ENCODE measurements around the gene GNAO1. TPM values are rescaled to one million over a fixed set of nuclear protein-coding genes. Genes with fewer than 3 reads are reported as not detected.

The GNAO1 gene
- polyA plus RNA-seq, 3 donors, result 1.1 to 5.4 (median 1.4) TPM

DNA sequence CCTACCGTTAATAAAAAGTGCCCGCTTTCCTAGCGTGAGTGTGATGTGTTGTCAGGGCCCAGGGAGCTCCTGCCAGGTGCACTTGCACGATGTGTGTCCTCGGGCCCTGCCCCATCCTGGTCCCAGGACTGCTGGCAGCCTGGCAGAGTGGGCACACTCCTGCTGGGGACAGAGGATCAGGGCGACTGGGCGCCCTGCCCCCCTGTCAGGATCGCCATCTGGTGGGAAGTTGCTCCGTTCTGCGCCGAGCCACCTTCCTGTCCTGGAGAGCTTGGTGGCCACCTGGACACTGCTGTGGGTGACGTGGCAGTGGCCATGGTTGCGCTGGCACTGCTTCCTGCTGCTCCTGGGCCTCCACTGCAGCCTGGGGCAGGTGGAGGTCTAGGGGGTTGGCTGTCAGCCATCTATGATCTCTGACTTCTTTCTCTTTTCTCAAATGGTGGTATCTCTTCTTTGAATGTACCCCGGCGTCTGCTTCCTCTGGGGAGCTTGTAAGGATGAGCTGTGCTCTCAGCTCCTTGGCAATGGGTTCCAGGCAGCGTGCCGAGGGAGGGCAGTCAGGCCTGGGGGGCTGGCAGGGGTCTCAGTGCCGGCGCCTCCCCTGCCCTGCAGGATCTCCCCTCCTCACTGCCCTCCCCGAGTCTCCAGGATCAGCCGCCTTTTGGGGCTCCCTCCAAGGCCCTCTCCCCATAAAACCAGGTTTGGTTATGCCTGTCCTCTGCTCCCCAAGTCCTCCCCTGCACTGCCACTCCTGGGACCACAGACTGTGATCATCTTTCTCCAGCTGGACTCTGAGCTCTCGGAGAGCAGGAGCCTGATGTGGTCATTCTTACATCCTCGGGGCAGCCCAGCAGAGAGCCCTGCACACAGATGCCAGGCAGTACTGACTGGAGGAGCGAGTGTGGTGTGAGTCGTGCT is 157.1 kb downstream of the GNAO1 start:
- no peak overlapping the region for H3K27ac ChIP-seq (ENCODE audit: low read depth, low read length)
- 85 to 88% (median 85%) methylated on average over 25 of the region's 25 CpGs for WGBS, 3 donors

DNA sequence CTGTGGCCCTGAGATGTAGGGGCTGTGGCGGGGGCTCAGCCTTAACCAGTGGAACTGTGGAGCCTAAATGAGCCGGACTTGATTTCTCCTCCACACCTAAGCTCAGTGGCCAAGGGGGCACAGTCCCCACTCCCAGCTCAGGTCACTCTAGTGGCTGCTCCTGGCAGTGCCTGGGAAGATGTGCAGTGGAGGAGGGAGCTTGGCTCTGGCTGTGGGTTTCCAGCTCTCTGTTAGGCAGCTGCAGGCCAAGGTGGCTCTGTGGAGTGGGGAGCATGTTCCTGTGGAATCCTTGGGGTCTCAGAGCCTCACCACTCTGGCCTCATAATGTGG is 157.8 kb downstream of the GNAO1 start:
- WGBS, 3 donors, result 78 to 96% (median 93%) methylated on average over 2 of the region's 2 CpGs
- no peak overlapping the region for H3K27ac ChIP-seq (ENCODE audit: low read depth, low read length)

DNA sequence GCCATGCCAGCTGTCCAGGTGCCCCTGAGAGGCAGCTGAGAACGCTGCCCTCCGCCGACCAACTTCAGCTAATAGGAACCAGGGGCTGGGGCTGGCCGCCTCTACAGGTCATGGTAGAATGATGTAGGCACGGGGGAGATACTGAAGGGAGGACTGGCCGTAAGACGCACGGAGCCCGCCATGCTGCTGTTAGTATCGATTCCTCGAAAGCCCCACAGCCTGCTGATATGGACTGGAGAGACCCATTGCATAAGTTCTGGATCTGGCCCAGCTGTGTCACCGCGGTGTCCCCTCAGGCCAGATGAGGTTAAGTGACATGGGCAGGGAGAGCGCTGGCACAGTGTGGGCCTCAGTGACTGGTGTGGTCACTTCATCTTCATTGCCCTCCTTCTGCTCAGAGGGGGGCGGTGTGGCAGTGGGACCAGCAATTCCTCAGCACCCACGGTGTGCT is 158.4 kb downstream of the GNAO1 start:
- 84 to 93% (median 92%) methylated on average over 16 of the region's 16 CpGs for WGBS, 3 donors
- H3K27ac ChIP-seq (ENCODE audit: low read depth, low read length), result no peak overlapping the region

DNA sequence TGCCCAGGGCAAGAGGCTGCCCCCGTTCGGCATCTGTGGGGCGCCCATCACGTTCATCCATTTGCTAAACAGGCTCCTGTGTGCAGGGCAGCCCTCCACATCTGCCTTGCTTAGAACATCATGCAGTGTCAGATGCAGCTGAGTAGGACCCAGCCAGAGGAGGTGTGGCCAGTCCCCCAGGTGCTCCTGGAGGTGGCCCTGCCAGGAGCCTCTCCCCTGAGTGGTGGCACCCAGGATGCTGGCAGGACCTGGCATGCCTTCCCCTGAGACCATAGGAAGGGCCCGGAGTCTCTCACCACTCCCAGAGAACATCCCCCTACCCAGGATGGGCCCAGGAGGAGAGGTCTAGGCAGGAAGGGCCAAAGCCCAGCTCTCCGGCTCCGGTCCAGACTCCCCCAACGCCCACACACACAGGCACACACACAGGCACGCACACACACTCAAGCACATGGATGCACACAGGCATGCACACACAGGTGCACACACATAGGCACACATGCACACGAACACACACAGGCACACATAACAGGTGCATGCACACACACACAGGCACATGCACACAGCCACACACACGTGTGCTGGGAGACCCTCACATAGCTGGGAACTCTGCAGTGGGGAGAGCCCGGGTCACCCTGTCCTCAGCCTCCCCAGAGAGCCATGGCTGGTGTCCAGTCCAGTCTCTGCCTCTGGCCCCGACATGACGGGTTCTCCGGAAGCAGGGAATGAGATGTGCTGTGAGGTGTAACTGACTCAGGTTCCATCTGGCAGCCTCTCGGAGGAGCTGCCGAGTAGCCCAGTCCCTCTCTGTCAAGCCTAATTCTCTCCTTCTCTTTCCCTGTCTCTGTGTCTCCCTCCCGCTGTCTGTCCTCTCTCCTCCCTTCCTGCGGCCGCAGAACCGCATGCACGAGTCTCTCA is 159.5 kb downstream of the GNAO1 start:
- WGBS, 3 donors, result 79 to 90% (median 89%) methylated on average over 22 of the region's 22 CpGs
- no peak overlapping the region for H3K27ac ChIP-seq (ENCODE audit: low read depth, low read length)

DNA sequence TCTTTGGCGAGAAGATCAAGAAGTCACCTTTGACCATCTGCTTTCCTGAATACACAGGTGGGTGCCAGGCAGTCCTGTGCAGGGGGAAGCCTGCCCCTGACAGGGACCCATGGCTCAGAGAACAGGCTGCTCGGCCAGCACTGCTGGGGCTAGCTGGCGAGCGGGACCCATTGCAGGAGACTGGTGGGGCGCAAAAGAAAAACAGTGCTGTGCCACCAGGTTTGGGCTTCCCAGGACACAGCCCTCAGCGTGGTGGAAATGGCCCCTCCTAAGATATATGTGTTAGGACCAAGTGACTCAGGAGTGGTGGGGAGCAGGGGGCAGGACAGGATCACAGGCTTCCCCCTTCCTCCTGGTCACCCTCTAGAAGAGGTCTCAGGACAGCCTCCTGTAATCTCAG is 160.2 kb downstream of the GNAO1 start:
- 87 to 97% (median 95%) methylated on average over 6 of the region's 6 CpGs for WGBS, 3 donors
- H3K27ac ChIP-seq (ENCODE audit: low read depth, low read length), result no peak overlapping the region

DNA sequence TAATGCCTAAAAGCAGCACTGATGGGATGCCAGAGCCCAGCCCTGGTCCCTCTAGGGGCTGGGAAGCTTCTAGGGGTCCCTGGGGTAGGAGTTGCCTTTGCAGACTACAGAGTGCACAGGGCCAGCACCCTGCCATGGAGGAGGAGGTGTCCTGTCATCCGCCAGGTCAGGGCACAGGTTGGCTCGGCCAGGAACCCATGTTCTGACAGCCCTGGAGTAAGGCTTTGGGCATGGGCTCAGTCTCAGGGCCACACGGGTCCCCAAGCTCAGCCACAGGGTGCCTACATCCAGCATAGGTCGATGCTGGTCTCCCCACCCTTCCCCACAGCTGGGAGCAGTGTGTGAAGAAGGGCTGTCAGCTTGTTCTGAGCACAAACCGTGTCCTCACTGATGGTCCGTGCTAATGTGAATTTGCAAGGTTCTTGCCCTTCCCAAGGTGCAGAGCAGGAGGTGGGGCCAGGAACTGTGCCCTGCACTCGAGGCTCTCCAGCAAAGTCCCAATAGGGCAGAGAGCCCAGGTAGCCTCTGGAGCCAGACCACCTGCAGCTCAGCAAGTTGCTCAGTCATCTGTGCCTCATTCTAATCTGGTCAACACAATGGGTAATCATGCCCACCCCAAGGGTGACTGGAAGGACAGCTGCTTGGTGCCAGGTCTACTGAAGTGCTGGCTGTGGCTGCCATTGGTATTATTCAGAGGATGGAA is 161.2 kb downstream of the GNAO1 start:
- WGBS, 3 donors, result 61 to 86% (median 85%) methylated on average over 7 of the region's 7 CpGs

DNA sequence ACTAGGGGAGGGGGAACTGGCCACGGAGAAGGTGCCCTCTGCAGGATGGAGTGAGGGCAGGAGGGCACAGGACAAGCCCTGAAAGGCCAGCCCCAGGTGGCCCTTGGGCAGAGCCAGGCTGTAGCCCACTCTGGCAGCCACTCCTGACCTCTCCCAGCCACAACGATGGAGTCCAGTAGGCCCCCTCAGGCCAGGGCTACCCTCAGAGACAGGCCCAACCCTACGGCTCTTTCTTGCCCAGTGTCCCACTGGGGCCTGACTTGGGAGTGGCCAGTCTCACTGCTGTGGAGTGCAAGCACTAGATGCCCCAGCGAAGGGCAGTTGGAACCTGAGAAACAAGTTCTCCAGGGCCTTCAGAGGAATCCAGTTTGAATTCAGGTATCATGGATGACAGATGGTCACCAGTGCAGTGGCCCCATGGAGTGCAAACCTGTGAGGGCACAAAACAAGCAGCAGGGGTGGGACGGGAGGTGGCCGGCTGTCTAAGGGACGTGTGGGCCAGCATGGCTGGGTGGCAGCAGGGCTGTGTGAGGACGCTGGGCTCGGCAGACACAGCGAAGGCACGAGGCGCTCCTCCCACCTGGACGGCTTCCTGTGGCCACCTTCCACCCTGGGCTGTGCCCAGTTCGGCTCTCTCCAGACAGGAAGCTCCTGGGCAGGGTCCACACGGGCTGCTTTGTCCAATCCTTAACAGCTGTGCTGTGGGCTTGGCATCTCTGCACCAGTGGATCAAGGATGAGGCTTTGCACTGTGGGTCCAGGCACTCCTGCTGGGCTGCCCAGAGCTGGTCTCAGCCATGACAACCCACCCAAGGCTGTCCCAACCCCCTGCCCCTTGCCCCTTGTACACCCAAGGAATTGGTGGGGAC is 162.0 kb downstream of the GNAO1 start:
- WGBS, 3 donors, result 84 to 90% (median 89%) methylated on average over 15 of the region's 15 CpGs

More for the DNA sequence above, 161.2 kb downstream of the GNAO1 start:
- H3K27ac ChIP-seq (ENCODE audit: low read depth, low read length), result no peak overlapping the region

DNA sequence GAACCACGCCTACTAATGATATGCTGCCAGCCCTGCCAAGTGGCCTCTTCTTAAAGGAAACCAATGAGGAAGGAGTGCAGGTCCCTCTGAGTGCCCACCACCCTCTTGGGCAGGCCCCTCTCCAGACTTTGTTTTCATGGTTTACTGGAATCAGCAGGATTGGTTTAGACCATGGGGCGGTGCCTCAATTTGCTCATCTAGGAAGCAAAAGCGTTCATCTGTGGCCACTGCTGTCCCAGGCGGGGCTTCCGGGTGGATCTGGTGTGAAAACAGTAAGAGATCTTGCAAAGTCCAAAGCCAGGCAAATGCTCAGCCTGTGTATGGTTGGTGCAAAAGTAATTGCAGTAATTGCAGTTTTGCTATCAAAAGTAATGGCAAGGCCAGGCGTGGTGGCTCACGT is 162.7 kb downstream of the GNAO1 start:
- H3K27ac ChIP-seq (ENCODE audit: low read depth, low read length), result no peak overlapping the region
- 89 to 95% (median 92%) methylated on average over 7 of the region's 7 CpGs for WGBS, 3 donors

More for the DNA sequence above, 162.0 kb downstream of the GNAO1 start:
- no peak overlapping the region for H3K27ac ChIP-seq (ENCODE audit: low read depth, low read length)

DNA sequence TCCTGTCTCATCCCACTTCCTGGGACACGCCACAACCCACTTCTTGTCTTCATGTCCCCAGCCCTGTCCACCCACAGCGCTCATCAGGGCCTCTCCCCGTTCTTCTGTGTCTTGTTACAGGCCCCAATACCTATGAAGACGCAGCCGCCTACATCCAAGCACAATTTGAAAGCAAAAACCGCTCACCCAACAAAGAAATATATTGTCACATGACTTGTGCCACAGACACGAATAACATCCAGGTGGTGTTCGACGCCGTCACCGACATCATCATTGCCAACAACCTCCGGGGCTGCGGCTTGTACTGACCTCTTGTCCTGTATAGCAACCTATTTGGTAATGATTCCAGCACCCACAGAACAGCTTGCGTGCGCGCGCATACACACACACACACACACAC is 163.5 kb downstream of the GNAO1 start:
- 92 to 94% (median 92%) methylated on average over 17 of the region's 17 CpGs for WGBS, 3 donors

DNA sequence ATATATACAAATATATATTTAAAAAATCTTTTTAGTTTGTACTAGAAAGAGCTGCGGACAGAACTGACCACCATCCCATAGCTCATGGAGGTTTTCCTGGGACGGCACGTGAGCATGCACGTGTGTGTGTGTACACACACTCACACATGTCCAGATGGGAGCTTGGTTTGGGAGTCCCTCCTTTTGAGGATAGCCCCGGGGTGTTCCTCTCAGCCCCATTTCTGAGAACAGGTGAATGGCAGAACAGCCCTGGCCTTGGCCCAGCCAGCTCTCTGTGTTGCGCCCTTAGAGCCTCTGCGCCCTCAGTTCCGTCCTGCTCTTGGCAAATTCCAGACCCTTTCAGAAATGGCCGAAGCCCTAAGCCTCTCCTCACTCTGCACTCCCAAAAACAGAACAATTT is 163.9 kb downstream of the GNAO1 start:
- WGBS, 3 donors, result 94 to 96% (median 95%) methylated on average over 9 of the region's 9 CpGs
- no peak overlapping the region for H3K27ac ChIP-seq (ENCODE audit: low read depth, low read length)

More for the DNA sequence above, 163.5 kb downstream of the GNAO1 start:
- no peak overlapping the region for H3K27ac ChIP-seq (ENCODE audit: low read depth, low read length)

DNA sequence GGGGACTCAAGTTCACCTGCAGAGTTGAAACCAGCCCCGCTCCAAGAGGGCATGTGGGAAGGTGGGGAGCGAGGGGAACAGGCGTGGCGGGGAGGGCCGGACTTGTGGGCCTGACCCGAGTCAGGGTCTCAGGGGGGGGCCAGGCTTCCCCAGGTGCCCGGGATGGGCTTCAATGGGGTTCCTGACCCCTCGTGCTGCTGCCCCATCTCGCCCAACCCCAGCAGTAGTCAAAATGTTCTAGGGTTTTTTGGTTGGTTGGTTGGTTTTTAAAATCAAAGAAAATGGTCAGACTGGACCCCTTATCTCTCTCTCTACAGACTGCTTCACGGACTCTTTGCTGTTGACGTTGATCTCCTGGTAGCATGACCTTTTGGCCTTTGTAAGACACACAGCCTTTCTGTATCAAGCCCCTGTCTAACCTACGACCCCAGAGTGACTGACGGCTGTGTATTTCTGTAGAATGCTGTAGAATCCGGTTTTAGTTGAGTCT is 164.5 kb downstream of the GNAO1 start:
- H3K27ac ChIP-seq (ENCODE audit: low read depth, low read length), result no peak overlapping the region
- 75 to 78% (median 77%) methylated on average over 13 to 14 of the region's 14 CpGs for WGBS, 3 donors

DNA sequence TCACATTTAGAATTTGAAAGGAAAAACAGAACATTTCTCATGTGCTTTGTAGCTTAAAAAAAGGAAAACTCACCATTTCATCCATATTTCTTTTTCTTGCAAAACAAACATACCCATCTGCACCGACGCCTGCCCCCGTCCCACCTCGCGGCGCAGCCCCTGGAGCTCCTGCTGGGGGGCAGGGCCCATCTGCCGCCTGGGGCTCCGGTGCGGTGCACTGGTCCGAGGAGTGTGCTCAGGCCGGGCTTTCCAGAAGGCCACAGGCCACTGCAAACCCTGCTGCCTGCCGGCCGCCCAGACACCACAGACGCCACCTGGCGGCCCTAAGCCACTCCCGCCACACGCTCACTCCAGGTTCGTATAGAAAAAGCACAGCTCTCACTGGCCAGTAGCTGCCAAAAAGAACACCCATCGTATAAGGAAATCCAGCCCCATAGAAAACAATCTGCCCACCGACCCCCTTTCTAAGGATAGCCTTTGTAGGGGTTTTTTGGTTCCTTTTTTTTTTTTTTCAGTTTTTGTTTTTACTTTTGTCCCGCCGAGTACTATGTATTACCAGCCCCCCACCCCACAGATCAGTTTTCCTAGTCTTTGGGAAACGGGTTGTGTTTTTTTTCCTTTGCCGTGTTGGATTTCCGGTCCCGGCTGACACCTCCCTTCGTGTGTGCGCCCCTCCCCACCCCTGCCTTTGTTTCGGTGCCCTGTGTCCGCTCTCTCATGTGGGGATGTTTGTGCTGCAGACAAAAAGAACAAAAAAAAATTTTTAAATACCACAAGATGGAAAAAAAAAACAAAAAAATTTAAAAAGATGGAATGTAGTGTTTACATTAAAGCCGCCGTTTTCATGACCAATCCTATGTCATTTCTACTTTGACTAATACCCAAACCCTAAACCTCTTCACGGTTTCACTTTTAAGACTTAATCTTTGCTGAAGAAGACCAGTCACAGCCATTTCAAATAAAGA is 165.3 kb downstream of the GNAO1 start:
- no peak overlapping the region for H3K27ac ChIP-seq (ENCODE audit: low read depth, low read length)
- WGBS, 3 donors, result 2% methylated on average over 33 of the region's 33 CpGs

DNA sequence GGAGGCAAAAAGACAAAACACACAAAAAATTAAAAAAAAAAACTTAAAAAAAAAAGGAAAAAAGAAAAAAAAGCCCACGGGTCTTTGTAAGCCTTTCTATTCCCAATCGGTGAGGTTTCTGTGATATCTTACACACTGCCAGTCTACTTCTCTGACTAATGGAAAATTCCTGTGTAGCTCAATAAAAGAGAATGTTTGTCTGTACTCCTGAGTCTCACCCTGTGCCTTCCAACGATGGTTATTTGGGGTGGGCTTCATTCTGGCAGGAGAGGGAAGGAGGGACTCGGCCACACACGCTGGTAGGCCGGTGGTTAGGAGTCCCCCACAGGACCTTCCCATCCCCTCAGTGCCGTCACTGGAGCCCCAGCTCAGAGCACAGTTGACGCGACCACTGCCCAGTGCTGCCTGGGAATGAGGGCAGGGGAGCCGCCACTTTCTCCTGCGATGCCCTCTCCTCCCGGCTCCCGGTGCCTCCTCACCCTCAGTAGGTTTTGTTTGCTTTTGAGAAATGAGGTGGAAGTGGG is 166.0 kb downstream of the GNAO1 start:
- WGBS, 3 donors, result 45 to 53% (median 48%) methylated on average over 13 of the region's 13 CpGs
- no peak overlapping the region for H3K27ac ChIP-seq (ENCODE audit: low read depth, low read length)

DNA sequence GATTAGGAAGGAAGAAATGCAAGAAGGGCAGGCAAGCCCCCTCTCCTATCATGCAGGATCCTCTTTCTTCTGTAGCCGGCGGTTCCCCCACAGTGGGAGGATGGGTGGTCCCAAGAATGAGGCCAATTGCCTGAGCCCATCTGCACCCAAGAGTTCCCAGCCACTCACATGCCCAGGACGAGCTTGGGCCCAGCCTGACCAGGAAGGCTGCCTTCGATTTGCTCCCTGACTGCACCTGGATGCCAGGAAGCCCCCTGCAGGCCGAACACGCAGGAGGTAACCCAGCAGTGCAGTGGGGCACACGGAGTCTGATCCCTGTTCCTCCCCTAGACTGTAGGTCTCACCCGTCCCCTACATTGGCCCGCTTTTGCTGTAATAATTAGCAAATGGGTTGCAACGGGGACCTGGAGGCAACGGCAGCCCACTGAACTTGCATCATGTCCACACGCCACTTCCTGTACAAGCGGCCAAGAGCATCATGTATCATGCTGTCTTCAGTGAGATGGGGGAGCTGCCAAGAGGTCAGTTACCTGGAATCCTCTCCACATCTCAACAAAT is 166.6 kb downstream of the GNAO1 start:
- 49 to 75% (median 63%) methylated on average over 12 to 13 of the region's 13 CpGs for WGBS, 3 donors
- no peak overlapping the region for H3K27ac ChIP-seq (ENCODE audit: low read depth, low read length)

DNA sequence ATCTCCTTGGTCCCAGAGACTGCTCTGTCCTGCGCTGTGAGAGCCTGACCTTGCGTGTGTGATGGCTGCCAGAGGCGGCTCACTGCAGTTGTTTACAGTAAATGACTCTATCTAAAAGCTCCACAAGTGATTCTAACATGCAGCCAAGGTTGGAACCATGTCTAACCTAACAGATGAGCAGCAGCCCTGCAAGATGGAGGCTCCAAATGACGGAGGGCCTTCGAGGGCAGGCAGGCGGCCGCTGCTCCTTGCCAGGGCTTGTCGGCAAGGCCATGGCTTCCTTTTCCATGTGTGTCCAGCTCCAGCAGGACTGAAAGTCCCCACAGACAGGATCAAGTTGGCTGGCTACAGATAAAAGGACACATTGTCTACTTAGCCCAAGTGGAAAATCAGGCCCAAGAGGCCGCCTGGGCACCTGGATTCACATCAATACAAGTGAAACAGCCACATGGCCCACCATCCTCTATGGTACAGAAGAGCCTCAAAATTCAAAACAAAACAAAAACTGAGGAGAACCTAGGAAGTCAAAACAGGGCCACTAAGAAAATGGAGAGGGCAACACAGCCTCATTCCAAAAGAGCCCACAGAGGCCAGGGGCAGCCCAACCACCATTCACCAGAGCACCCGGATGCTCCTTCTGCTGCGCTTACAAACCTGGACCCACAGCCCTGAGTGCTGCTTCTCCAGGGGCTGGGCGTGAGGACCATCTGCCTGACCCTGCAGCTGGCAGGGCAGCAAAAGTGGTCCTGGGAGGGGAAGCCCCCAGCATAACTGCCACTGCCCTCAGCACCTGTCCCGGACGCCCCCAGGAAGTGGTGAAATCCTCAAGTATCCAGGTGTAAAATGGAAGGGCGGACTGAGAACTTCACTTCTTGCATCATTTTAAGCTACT is 169.1 kb downstream of the GNAO1 start:
- WGBS, 3 donors, result 91 to 94% (median 94%) methylated on average over 15 of the region's 15 CpGs
- no peak overlapping the region for H3K27ac ChIP-seq (ENCODE audit: low read depth, low read length)

Data from adipose tissue (tissue), 3 donors.